Ovary (tissue), 3 donors: ENCODE data around the gene TKTL2.

Source experiments
- POLR2A ChIP-seq: fragments of 450-650 bp; IDR thresholded peaks from one replicate; pipeline ENCODE4 v1.6.1; 2017; ENCODE audit warnings: antibody characterized with exemption, mild to moderate bottlenecking, moderate library complexity
- TF ChIP-seq, protein P1 (sequence below), 3 donors: fragments of 450-650 bp in 2 of 3; fragments of 200-600 bp in 1 of 3; IDR thresholded peaks; one replicate each; pipeline versions ENCODE4 v1.5.1 to v1.8.0; 2016 to 2022; ENCODE audit warnings: antibody characterized with exemption in 3 of 3, mild to moderate bottlenecking in 1 of 3
- donor health status: DM: no; HTN: no; CAD: no.

- TF ChIP-seq, protein P1, sequence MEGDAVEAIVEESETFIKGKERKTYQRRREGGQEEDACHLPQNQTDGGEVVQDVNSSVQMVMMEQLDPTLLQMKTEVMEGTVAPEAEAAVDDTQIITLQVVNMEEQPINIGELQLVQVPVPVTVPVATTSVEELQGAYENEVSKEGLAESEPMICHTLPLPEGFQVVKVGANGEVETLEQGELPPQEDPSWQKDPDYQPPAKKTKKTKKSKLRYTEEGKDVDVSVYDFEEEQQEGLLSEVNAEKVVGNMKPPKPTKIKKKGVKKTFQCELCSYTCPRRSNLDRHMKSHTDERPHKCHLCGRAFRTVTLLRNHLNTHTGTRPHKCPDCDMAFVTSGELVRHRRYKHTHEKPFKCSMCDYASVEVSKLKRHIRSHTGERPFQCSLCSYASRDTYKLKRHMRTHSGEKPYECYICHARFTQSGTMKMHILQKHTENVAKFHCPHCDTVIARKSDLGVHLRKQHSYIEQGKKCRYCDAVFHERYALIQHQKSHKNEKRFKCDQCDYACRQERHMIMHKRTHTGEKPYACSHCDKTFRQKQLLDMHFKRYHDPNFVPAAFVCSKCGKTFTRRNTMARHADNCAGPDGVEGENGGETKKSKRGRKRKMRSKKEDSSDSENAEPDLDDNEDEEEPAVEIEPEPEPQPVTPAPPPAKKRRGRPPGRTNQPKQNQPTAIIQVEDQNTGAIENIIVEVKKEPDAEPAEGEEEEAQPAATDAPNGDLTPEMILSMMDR (IDR thresholded peaks at IDR 0.05), result no peak
- TF ChIP-seq POLR2A, result no peak
These were observed 6.3 kb downstream of the TKTL2 start for GRCh38 chr4:163467082-163467770.
